Measurements from ENCODE around the gene GRID1. TPM values are rescaled to one million over a fixed set of nuclear protein-coding genes. Genes with fewer than 3 reads are reported as not detected.

Gene GRID1
- total and polyA plus RNA-seq, 10 of the 15 experiments (the other 5 are each of a cell fraction or from before 2014, with no cell fraction given): 0.04 to 0.62 (median 0.08) TPM; not detected in 5

DNA sequence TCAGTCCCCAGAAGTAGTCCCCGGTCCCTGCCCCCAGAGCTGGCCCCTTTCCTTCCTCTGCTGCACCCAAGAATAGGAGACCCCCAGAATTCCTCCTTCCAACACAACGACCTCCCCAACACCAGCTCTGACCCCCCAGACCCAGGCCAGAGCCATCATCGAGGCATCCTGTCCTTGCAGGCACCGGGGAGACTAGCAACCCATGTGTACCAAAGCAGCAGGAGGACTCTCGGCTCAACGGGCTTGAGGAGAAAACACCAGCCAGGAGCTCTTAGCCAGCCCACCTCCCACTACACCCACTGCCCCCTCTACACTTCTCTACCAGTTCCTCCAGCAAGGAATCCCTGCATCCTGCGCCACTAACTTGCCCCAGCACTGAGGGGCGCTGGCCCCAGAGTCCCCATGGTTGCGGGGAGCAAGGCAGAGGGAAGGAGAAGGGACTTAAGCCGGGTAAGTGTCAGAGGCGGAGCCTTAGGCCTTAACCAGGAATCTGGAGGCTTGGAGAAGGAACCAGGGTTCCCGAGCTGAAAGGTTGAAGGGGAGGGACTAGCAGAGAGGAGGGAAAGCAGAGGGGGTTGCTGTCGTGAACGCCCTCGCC, 3.9 kb downstream of the GRID1 start:
- no peaks in the 10 kb centered on the region for H3K9me3 ChIP-seq (replicated peaks; ENCODE audit: control insufficient read depth, insufficient read depth, low read length)
- H2AFZ ChIP-seq (ENCODE audit: control insufficient read depth, low read depth, low read length): no peak overlapping the region
- no peaks in the 10 kb centered on the region for H3K79me2 ChIP-seq (ENCODE audit: control insufficient read depth, insufficient read depth, low read length)
- H3K4me3 ChIP-seq: no peak overlapping the region
- H3K36me3 ChIP-seq (ENCODE audit: control insufficient read depth in 2 of 2, insufficient read depth in 2 of 2, low read length in 1 of 2): no peaks in the 10 kb centered on the region
- H3K4me1 ChIP-seq (ENCODE audit: control insufficient read depth, insufficient read depth, low read length): no peaks in the 10 kb centered on the region; the same call in 1 of the 2 replicates
- ChIA-PET SMC1A (ENCODE audit: uncharacterized antibody, unreplicated experiment) (interaction anchor here (1.3 kb wide), 1 partner anchor 16 kb away, joined by 4 read pairs; no protein-coding TSS in a partner anchor), CTCF (interaction anchor here (1.2 to 1.8 kb wide), 3 partner anchors 13 to 101 kb away, joined by 3 to 8 read pairs (median 4); no protein-coding TSS in a partner anchor), POLR2A (no interaction called here), RAD21 (ENCODE audit: unreplicated experiment) (no interaction called here)
- no peak overlapping the region for H3K27ac ChIP-seq (ENCODE audit: control insufficient read depth, insufficient read depth)
- H3K9ac ChIP-seq (ENCODE audit: control insufficient read depth, insufficient read depth, low read length): no peak overlapping the region
- in situ Hi-C loops (cut with MboI) (no loop called here), intact Hi-C loops (cut with micrococcal nuclease; ENCODE audit: unreplicated experiment) (no loop called here)
- no TSS peak for BruUV-seq (replicated peaks)
- TF ChIP-seq RELB (IDR thresholded peaks at IDR 0.05; ENCODE audit: low read depth): no peak
- H3K4me2 ChIP-seq (ENCODE audit: control insufficient read depth, insufficient read depth): no peak overlapping the region
- H3K27me3 ChIP-seq (replicated peaks in 1 of 2; ENCODE audit: control insufficient read depth in 2 of 2, insufficient read depth in 2 of 2, low read length in 1 of 2): peaks cover 24 to 33% of the 10 kb centered on the region in 2 experiments
- WGBS (ENCODE audit: insufficient coverage, insufficient replicate concordance, low lambda C conversion rate, missing lambda C conversion rate): 31% methylated on average over 15 of the region's 15 CpGs
- ATAC-seq (no peak), FAIRE-seq (no peak), DNase-seq (ENCODE audit: low read depth, low spot score) (no peak)
- peaks cover 3% of the 10 kb centered on the region; the same call in 1 of the 2 replicates for H4K20me1 ChIP-seq (ENCODE audit: control insufficient read depth, insufficient read depth)

- intact Hi-C loops (cut with micrococcal nuclease; ENCODE audit: unreplicated experiment) (no loop called here), in situ Hi-C loops (cut with MboI) (no loop called here)
- Histone ChIP-seq H3K27ac (ENCODE audit: control insufficient read depth, insufficient read depth) (no peak overlapping the region), H3K4me1 (ENCODE audit: control insufficient read depth, insufficient read depth, low read length) (no peaks in the 10 kb centered on the region; the same call in 1 of the 2 replicates), H3K4me2 (ENCODE audit: control insufficient read depth, insufficient read depth) (no peak overlapping the region), H3K36me3 (ENCODE audit: control insufficient read depth in 2 of 2, insufficient read depth in 2 of 2, low read length in 1 of 2) (no peaks in the 10 kb centered on the region), H3K4me3 (no peak overlapping the region), H4K20me1 (ENCODE audit: control insufficient read depth, insufficient read depth) (peaks cover 3% of the 10 kb centered on the region; the same call in 1 of the 2 replicates), H2AFZ (ENCODE audit: control insufficient read depth, low read depth, low read length) (no peak overlapping the region), H3K27me3 (replicated peaks in 1 of 2; ENCODE audit: control insufficient read depth in 2 of 2, insufficient read depth in 2 of 2, low read length in 1 of 2) (peaks cover 20 to 32% of the 10 kb centered on the region in 2 experiments), H3K9me3 (replicated peaks; ENCODE audit: control insufficient read depth, insufficient read depth, low read length) (no peaks in the 10 kb centered on the region), H3K79me2 (ENCODE audit: control insufficient read depth, insufficient read depth, low read length) (no peaks in the 10 kb centered on the region), H3K9ac (ENCODE audit: control insufficient read depth, insufficient read depth, low read length) (no peak overlapping the region)
- DNase-seq (ENCODE audit: low read depth, low spot score) (no peak), ATAC-seq (no peak), FAIRE-seq (no peak)
- SMC1A ChIA-PET (ENCODE audit: uncharacterized antibody, unreplicated experiment): interaction anchor here (1.3 kb wide), 1 partner anchor 16 kb away, joined by 4 read pairs; no protein-coding TSS in a partner anchor
- POLR2A ChIA-PET: no interaction called here
- RAD21 ChIA-PET (ENCODE audit: unreplicated experiment): interaction anchor here (0.9 kb wide), 1 partner anchor 224 kb away, joined by 3 read pairs; no protein-coding TSS in a partner anchor
- CTCF ChIA-PET: interaction anchor here (1.1 to 1.8 kb wide), 6 partner anchors 13 to 366 kb away, joined by 3 to 10 read pairs (median 4); no protein-coding TSS in a partner anchor
- BruUV-seq (replicated peaks): no TSS peak
- 28% methylated on average over 2 of the region's 2 CpGs for WGBS (ENCODE audit: insufficient coverage, insufficient replicate concordance, low lambda C conversion rate, missing lambda C conversion rate)
- TF ChIP-seq ZBED1 (IDR thresholded peaks at IDR 0.05; ENCODE audit: borderline replicate concordance) (no peak), HSF1 (IDR thresholded peaks at IDR 0.05; ENCODE audit: low read depth, low read length) (no peak), ZNF274 (IDR thresholded peaks at IDR 0.05; ENCODE audit: insufficient read depth, insufficient read length) (no peak), NR2C1 (IDR thresholded peaks at IDR 0.05) (no peak), BHLHE40 (IDR thresholded peaks at IDR 0.05; ENCODE audit: borderline replicate concordance in 1 of 2, low read depth in 2 of 2, low read length in 1 of 2) (no peak), PAX8 (IDR thresholded peaks at IDR 0.05) (no peak)
- TF ChIP-seq, protein P1, sequence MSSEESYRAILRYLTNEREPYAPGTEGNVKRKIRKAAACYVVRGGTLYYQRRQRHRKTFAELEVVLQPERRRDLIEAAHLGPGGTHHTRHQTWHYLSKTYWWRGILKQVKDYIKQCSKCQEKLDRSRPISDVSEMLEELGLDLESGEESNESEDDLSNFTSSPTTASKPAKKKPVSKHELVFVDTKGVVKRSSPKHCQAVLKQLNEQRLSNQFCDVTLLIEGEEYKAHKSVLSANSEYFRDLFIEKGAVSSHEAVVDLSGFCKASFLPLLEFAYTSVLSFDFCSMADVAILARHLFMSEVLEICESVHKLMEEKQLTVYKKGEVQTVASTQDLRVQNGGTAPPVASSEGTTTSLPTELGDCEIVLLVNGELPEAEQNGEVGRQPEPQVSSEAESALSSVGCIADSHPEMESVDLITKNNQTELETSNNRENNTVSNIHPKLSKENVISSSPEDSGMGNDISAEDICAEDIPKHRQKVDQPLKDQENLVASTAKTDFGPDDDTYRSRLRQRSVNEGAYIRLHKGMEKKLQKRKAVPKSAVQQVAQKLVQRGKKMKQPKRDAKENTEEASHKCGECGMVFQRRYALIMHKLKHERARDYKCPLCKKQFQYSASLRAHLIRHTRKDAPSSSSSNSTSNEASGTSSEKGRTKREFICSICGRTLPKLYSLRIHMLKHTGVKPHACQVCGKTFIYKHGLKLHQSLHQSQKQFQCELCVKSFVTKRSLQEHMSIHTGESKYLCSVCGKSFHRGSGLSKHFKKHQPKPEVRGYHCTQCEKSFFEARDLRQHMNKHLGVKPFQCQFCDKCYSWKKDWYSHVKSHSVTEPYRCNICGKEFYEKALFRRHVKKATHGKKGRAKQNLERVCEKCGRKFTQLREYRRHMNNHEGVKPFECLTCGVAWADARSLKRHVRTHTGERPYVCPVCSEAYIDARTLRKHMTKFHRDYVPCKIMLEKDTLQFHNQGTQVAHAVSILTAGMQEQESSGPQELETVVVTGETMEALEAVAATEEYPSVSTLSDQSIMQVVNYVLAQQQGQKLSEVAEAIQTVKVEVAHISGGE (CRISPR knock-in tag; IDR thresholded peaks at IDR 0.05): no peak
Measured at GRCh38 chr10:86362129-86362527, 4.5 kb downstream of the GRID1 start.
